Panc1 (cell line): ENCODE results near the gene EIF2S3. TPM values are rescaled to one million over a fixed set of nuclear protein-coding genes. Genes with fewer than 3 reads are reported as not detected.
A peak's percentile ranks its signal among the peaks of the same experiment; 100 is the strongest.

Experiments
- ATAC-seq: fragments of 200-7000 bp; cut with Tn5 transposase; 2 replicates; pipeline ENCODE4 v1.9.1; 2020; ENCODE audit warnings: mild to moderate bottlenecking, moderate library complexity
- BruUV-seq: library from RNA; stranded (reverse); fragments of 400-500 nt; replicated peaks from 2 replicates; lab custom pipeline; 2021; lab: Mats Ljungman, UMichigan
- CTCF ChIA-PET: fragments of 300-600 bp; sonication (Branson Sonifier 250); formaldehyde crosslinking; loops from one replicate; lab custom pipeline; 2022; ENCODE audit warnings: antibody characterized with exemption; lab: Charles Lee
- POLR2A ChIA-PET: fragments of 300-600 bp; sonication (Branson Sonifier 250); formaldehyde crosslinking; loops from one replicate; lab custom pipeline; 2022; ENCODE audit warnings: antibody characterized with exemption; lab: Charles Lee
- DNase-seq: peaks from one replicate; pipeline ENCODE4 v3.0.0-alpha.2; 2010; ENCODE audit warnings: low read depth, low spot score
- H3K27ac ChIP-seq: 2 replicates; pipeline ENCODE4 v1.5.1; 2011; ENCODE audit warnings: mild to moderate bottlenecking, low read length, inconsistent platforms
- H3K27me3 ChIP-seq: fragments of 200-500 bp; sonication (Bioruptor generic); 2 replicates; pipeline ENCODE4 v1.6.0; 2014; ENCODE audit warnings: low read length, inconsistent platforms; ENCODE audit not compliant: control insufficient read depth, insufficient read depth
- H3K36me3 ChIP-seq: fragments of 200-500 bp; sonication (Bioruptor generic); 2 replicates; pipeline ENCODE4 v1.5.1; 2014; ENCODE audit warnings: inconsistent platforms, mild to moderate bottlenecking, low read length, moderate library complexity; ENCODE audit not compliant: control insufficient read depth, insufficient read depth
- H3K4me1 ChIP-seq: 2 replicates; pipeline ENCODE4 v1.5.1; 2011; ENCODE audit warnings: inconsistent platforms, mild to moderate bottlenecking, low read length, moderate library complexity; ENCODE audit not compliant: control insufficient read depth, insufficient read depth
- H3K4me3 ChIP-seq, 2 experiments: 2 replicates each; pipeline ENCODE4 v1.5.1; 2011 to 2012; ENCODE audit warnings: low read depth in 2 of 2, low read length in 2 of 2, mild to moderate bottlenecking in 2 of 2, inconsistent platforms in 1 of 2, moderate library complexity in 1 of 2
- H3K9me3 ChIP-seq: fragments of 200-500 bp; sonication (Bioruptor generic); 2 replicates; pipeline ENCODE4 v1.5.1; 2014; ENCODE audit warnings: low read depth, mild to moderate bottlenecking, inconsistent platforms, low read length, moderate library complexity; ENCODE audit not compliant: control insufficient read depth, insufficient read depth
- CTCF ChIP-seq: fragments of 450-650 bp; IDR thresholded peaks from 2 replicates; pipeline ENCODE4 v1.5.1; 2017; ENCODE audit warnings: mild to moderate bottlenecking
- POLR2AphosphoS5 ChIP-seq: IDR thresholded peaks from 2 replicates; pipeline ENCODE4 v1.6.1; 2012; ENCODE audit warnings: mild to moderate bottlenecking, low read depth, low read length, moderate library complexity
- REST ChIP-seq, 2 experiments: IDR thresholded peaks; 2 replicates each; pipeline ENCODE4 v1.6.1; 2011 to 2012; ENCODE audit warnings: low read depth in 2 of 2, control low read depth in 1 of 2, low read length in 1 of 2, mild to moderate bottlenecking in 1 of 2, moderate library complexity in 1 of 2; ENCODE audit not compliant: insufficient read depth in 1 of 2
- SIN3A ChIP-seq: IDR thresholded peaks from 2 replicates; pipeline ENCODE4 v1.6.1; 2012; ENCODE audit warnings: low read depth, mild to moderate bottlenecking, low read length, moderate library complexity, borderline replicate concordance; ENCODE audit not compliant: insufficient read depth
- TCF7L2 ChIP-seq: IDR thresholded peaks from 2 replicates; pipeline ENCODE4 v1.6.1; 2011; ENCODE audit warnings: mild to moderate bottlenecking, low read depth, low read length, inconsistent platforms
- in situ Hi-C: cut with HindIII; loops from 2 replicates; pipeline ENCODE4 v1.10.0; 2016; ENCODE audit warnings: low sequenced_read_pairs, low pct_unique_long_range_greater_than_20kb
- intact Hi-C: fragments of 100-400 bp; cut with micrococcal nuclease; formaldehyde crosslinking; loops from one replicate; pipeline ENCODE4 v1.10.0; 2022; ENCODE audit not compliant: unreplicated experiment
- total RNA-seq: library from RNA; stranded (reverse); gene quantifications from one replicate; pipeline ENCODE4 v1.2.1, GENCODE V29; 2021; ENCODE audit not compliant: unreplicated experiment

The EIF2S3 gene
- total RNA-seq, 1 experiment from 2014 or later = 154 TPM

GRCh38 chrX:24025741-24026403, 28.9 kb upstream of the EIF2S3 start:
- TF ChIP-seq REST (IDR thresholded peaks at IDR 0.05; ENCODE audit: insufficient read depth in 1 of 2, low read depth in 2 of 2, low read length in 1 of 2) = no peak
- TF ChIP-seq CTCF = no peak
- no peak for TF ChIP-seq SIN3A
- TF ChIP-seq POLR2AphosphoS5 = no peak
- no peak for TF ChIP-seq TCF7L2
- intact Hi-C loops = no loop called here
- H3K36me3 ChIP-seq = no peaks in the 10 kb centered on the region
- no TSS peak for BruUV-seq
- CTCF ChIA-PET = interaction anchor here (0.9 kb wide), 1 partner anchor 29 kb away, joined by 3 read pairs; the partner anchor contains the start of gene EIF2S3
- peak; percentile 41 for ATAC-seq
- no peak for DNase-seq
- POLR2A ChIA-PET = interaction anchor here (0.6 to 1.0 kb wide), 3 partner anchors 28 to 257 kb away, joined by 4 to 15 read pairs (median 6); no protein-coding TSS in a partner anchor
- no peaks in the 10 kb centered on the region for H3K9me3 ChIP-seq
- in situ Hi-C loops = no loop called here
- H3K4me1 ChIP-seq = no peaks in the 10 kb centered on the region
- H3K4me3 ChIP-seq = peak overlapping the region; percentile 53 to 61
- no peaks in the 10 kb centered on the region for H3K27me3 ChIP-seq
- H3K27ac ChIP-seq = peak overlapping the region; percentile 79

GRCh38 chrX:24026432-24026831, 28.3 kb upstream of the EIF2S3 start:
- ATAC-seq = no peak
- Histone ChIP-seq H3K4me1 (no peaks in the 10 kb centered on the region), H3K27ac (peak overlapping the region; percentile 79), H3K27me3 (no peaks in the 10 kb centered on the region), H3K36me3 (no peaks in the 10 kb centered on the region), H3K4me3 (peak overlapping the region; percentile 53 to 61), H3K9me3 (no peaks in the 10 kb centered on the region)
- intact Hi-C loops = no loop called here
- ChIA-PET CTCF (interaction anchor here (0.9 kb wide), 1 partner anchor 28 kb away, joined by 3 read pairs; the partner anchor contains the start of gene EIF2S3), POLR2A (interaction anchor here (0.6 to 1.2 kb wide), 3 partner anchors 28 to 258 kb away, joined by 3 to 6 read pairs (median 4); no protein-coding TSS in a partner anchor)
- in situ Hi-C loops = no loop called here
- no peak for DNase-seq
- TSS peak; percentile 93 for BruUV-seq
- TF ChIP-seq CTCF = no peak
- no peak for TF ChIP-seq SIN3A
